Fibroblast of the aortic adventitia (primary cell): ENCODE measurements around the gene RNF213. TPM values are rescaled to one million over a fixed set of nuclear protein-coding genes. Genes with fewer than 3 reads are reported as not detected.

Experiments
- DNase-seq: peaks from one replicate; pipeline ENCODE4 v3.0.0-alpha.2; 2010; ENCODE audit warnings: low read depth
- H3K4me3 ChIP-seq: 2 replicates; pipeline ENCODE4 v1.5.1; 2011; ENCODE audit warnings: low read depth, mild to moderate bottlenecking, control low read depth, low read length, moderate library complexity
- CTCF ChIP-seq: IDR thresholded peaks from 2 replicates; pipeline ENCODE4 v1.5.1; 2011; ENCODE audit warnings: mild to moderate bottlenecking, low read length, control low read depth, inconsistent platforms; ENCODE audit not compliant: insufficient read depth
- total RNA-seq: library from RNA; depleted of rRNA; stranded (reverse); fragments of >200 nt; gene quantifications from 2 replicates; pipeline ENCODE4 v1.2.3, GENCODE V29; 2012; ENCODE audit warnings: low replicate concordance

RNF213 gene
- total RNA-seq, 1 donor, result 143 TPM

- H3K4me3 ChIP-seq, result no peak overlapping the region
- no peak for DNase-seq
- TF ChIP-seq CTCF, result no peak
Observed at GRCh38 chr17:80224683-80225082, 36.0 kb upstream of the RNF213 start.

GRCh38 chr17:80225230-80225629 is 35.4 kb upstream of the RNF213 start:
- no peak for TF ChIP-seq CTCF
- no peak for DNase-seq
- no peak overlapping the region for H3K4me3 ChIP-seq

- no peak overlapping the region for H3K4me3 ChIP-seq
- no peak for TF ChIP-seq CTCF
- no peak for DNase-seq
Observed at GRCh38 chr17:80227156-80227555, 33.5 kb upstream of the RNF213 start.

GRCh38 chr17:80227666-80228065 is 33.0 kb upstream of the RNF213 start:
- DNase-seq, result no peak
- TF ChIP-seq CTCF, result no peak
- no peak overlapping the region for H3K4me3 ChIP-seq

- no peak for TF ChIP-seq CTCF
- no peak overlapping the region for H3K4me3 ChIP-seq
- DNase-seq, result no peak
Observed at GRCh38 chr17:80228477-80228876, 32.2 kb upstream of the RNF213 start.

- no peak overlapping the region for H3K4me3 ChIP-seq
- DNase-seq, result no peak
- TF ChIP-seq CTCF, result no peak
Observed at GRCh38 chr17:80229011-80229410, 31.6 kb upstream of the RNF213 start.

GRCh38 chr17:80232438-80232837 is 28.2 kb upstream of the RNF213 start:
- TF ChIP-seq CTCF, result no peak
- no peak overlapping the region for H3K4me3 ChIP-seq
- no peak for DNase-seq
